ENCODE data around the gene IL12RB1. TPM values are rescaled to one million over a fixed set of nuclear protein-coding genes. Genes with fewer than 3 reads are reported as not detected.

The IL12RB1 gene
- total and polyA plus RNA-seq, 2 of the 13 experiments (the other 11 are each of a cell fraction or from before 2014, with no cell fraction given) = 0.03 to 0.04 TPM

DNA sequence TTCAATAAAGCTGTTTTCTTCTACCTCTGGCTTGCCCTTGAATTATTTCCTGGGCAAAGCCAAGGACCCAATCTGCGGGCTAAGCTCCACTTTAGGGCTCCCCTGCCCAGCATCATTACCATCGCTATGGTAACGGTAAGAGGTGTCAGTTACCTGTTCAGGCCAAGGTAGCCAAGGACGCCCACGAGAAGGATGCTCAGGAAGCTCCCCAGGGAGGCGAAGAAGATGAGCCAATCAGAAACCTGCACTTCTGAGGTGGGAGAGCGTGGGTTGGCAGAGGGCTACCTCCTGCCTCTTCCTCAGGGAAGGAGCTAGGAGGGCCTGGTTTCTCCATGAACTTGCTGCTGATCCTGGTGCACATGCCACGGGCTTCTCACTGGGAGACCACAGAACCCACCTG, 24.7 kb downstream of the IL12RB1 start:
- in situ Hi-C loops (cut with HindIII; ENCODE audit: extremely low pct_ligation_motif_present, low pct_unique_long_range_greater_than_20kb) = loop anchor here (25.0 kb wide), 1 partner anchor 125 kb away; the partner anchor contains the start of gene CCDC124
- Histone ChIP-seq H3K9me3 (ENCODE audit: low read length) (no peaks in the 10 kb centered on the region), H3K27me3 (ENCODE audit: control insufficient read depth in 1 of 2, insufficient read depth in 2 of 2, low read length in 2 of 2) (no peaks in the 10 kb centered on the region; a peak in 1 of 5 replicates), H3K36me3 (replicated peaks in 1 of 2; ENCODE audit: control insufficient read depth in 1 of 2, insufficient read depth in 2 of 2, low read length in 2 of 2) (no peaks in the 10 kb centered on the region), H3K4me2 (ENCODE audit: low read depth, low read length) (no peak overlapping the region), H3K9ac (ENCODE audit: insufficient read depth, low read depth, low read length) (no peak overlapping the region), H3K4me1 (ENCODE audit: insufficient read depth, low read length) (peaks cover 16% of the 10 kb centered on the region), H3K79me2 (ENCODE audit: insufficient read depth, low read length) (no peaks in the 10 kb centered on the region), H3K4me3 (replicated peaks in 1 of 3; ENCODE audit: insufficient read depth in 1 of 3, low read depth in 2 of 3, low read length in 3 of 3) (no peak overlapping the region), H2AFZ (ENCODE audit: low read length) (no peak overlapping the region), H4K20me1 (ENCODE audit: insufficient read depth, low read length) (no peaks in the 10 kb centered on the region), H3K27ac (ENCODE audit: extremely low read length, insufficient read depth, low read length) (no peak overlapping the region)
- no TSS peak for BruUV-seq (replicated peaks)
- ATAC-seq (no peak), FAIRE-seq (no peak), DNase-seq (ENCODE audit: low spot score) (no peak)
- 17% methylated on average over 7 of the region's 8 CpGs for WGBS (ENCODE audit: low lambda C conversion rate)
- no peak for TF ChIP-seq JARID2 (CRISPR knock-in tag; IDR thresholded peaks at IDR 0.05; ENCODE audit: insufficient replicate concordance)
- no peak for TF ChIP-seq ZNF550 (CRISPR knock-in tag; IDR thresholded peaks at IDR 0.05; ENCODE audit: borderline replicate concordance)
- TF ChIP-seq, protein P1, sequence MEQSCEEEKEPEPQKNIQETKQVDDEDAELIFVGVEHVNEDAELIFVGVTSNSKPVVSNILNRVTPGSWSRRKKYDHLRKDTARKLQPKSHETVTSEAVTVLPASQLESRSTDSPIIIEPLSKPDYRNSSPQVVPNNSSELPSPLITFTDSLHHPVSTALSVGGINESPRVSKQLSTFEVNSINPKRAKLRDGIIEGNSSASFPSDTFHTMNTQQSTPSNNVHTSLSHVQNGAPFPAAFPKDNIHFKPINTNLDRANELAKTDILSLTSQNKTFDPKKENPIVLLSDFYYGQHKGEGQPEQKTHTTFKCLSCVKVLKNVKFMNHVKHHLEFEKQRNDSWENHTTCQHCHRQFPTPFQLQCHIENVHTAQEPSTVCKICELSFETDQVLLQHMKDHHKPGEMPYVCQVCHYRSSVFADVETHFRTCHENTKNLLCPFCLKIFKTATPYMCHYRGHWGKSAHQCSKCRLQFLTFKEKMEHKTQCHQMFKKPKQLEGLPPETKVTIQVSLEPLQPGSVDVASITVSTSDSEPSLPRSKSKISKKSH (CRISPR knock-in tag; IDR thresholded peaks at IDR 0.05; ENCODE audit: borderline replicate concordance) = no peak
- no peak for TF ChIP-seq ZFP90 (CRISPR knock-in tag; IDR thresholded peaks at IDR 0.05; ENCODE audit: borderline replicate concordance)
- TF ChIP-seq ZNF333 (CRISPR knock-in tag; IDR thresholded peaks at IDR 0.05; ENCODE audit: borderline replicate concordance) = no peak
- TF ChIP-seq, protein P2, sequence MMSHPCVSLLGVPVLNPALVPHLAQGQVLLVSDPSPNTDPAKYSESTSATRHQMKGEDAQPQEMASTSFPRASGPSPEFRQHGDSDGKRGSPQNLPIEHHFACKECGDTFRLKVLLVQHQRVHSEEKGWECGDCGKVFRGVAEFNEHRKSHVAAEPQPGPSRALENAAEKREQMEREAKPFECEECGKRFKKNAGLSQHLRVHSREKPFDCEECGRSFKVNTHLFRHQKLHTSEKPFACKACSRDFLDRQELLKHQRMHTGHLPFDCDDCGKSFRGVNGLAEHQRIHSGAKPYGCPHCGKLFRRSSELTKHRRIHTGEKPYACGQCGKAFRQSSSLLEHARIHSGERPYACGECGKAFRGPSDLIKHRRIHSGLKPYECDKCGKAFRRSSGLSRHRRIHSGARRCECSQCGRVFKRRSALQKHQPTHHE (CRISPR knock-in tag; IDR thresholded peaks at IDR 0.05; ENCODE audit: borderline replicate concordance) = no peak
- no peak for TF ChIP-seq ELF4 (CRISPR knock-in tag; IDR thresholded peaks at IDR 0.05; ENCODE audit: borderline replicate concordance)
- no peak for TF ChIP-seq ZNF780A (CRISPR knock-in tag; IDR thresholded peaks at IDR 0.05)
- no peak for TF ChIP-seq NFKBIZ (CRISPR knock-in tag; IDR thresholded peaks at IDR 0.05)
- TF ChIP-seq HNF4A (CRISPR knock-in tag; IDR thresholded peaks at IDR 0.05) = no peak
- TF ChIP-seq, protein P3, sequence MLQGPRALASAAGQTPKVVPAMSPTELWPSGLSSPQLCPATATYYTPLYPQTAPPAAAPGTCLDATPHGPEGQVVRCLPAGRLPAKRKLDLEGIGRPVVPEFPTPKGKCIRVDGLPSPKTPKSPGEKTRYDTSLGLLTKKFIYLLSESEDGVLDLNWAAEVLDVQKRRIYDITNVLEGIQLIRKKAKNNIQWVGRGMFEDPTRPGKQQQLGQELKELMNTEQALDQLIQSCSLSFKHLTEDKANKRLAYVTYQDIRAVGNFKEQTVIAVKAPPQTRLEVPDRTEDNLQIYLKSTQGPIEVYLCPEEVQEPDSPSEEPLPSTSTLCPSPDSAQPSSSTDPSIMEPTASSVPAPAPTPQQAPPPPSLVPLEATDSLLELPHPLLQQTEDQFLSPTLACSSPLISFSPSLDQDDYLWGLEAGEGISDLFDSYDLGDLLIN (CRISPR knock-in tag; IDR thresholded peaks at IDR 0.05; ENCODE audit: borderline replicate concordance) = no peak
- TF ChIP-seq IRF2 (CRISPR knock-in tag; IDR thresholded peaks at IDR 0.05) = no peak
- TF ChIP-seq, protein P4, sequence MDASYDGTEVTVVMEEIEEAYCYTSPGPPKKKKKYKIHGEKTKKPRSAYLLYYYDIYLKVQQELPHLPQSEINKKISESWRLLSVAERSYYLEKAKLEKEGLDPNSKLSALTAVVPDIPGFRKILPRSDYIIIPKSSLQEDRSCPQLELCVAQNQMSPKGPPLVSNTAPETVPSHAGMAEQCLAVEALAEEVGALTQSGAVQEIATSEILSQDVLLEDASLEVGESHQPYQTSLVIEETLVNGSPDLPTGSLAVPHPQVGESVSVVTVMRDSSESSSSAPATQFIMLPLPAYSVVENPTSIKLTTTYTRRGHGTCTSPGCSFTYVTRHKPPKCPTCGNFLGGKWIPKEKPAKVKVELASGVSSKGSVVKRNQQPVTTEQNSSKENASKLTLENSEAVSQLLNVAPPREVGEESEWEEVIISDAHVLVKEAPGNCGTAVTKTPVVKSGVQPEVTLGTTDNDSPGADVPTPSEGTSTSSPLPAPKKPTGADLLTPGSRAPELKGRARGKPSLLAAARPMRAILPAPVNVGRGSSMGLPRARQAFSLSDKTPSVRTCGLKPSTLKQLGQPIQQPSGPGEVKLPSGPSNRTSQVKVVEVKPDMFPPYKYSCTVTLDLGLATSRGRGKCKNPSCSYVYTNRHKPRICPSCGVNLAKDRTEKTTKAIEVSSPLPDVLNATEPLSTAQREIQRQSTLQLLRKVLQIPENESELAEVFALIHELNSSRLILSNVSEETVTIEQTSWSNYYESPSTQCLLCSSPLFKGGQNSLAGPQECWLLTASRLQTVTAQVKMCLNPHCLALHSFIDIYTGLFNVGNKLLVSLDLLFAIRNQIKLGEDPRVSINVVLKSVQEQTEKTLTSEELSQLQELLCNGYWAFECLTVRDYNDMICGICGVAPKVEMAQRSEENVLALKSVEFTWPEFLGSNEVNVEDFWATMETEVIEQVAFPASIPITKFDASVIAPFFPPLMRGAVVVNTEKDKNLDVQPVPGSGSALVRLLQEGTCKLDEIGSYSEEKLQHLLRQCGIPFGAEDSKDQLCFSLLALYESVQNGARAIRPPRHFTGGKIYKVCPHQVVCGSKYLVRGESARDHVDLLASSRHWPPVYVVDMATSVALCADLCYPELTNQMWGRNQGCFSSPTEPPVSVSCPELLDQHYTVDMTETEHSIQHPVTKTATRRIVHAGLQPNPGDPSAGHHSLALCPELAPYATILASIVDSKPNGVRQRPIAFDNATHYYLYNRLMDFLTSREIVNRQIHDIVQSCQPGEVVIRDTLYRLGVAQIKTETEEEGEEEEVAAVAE (CRISPR knock-in tag; IDR thresholded peaks at IDR 0.05; ENCODE audit: borderline replicate concordance) = no peak
- intact Hi-C loops (cut with micrococcal nuclease; ENCODE audit: unreplicated experiment) = no loop called here
- POLR2A ChIA-PET = interaction anchor here (0.8 kb wide), 1 partner anchor 49 kb away, joined by 3 read pairs; no protein-coding TSS in a partner anchor
- CTCF ChIA-PET (ENCODE audit: low intra/inter-chr PET ratio, low total read pairs) = no interaction called here
